ENCODE results near the gene OASL. TPM values are rescaled to one million over a fixed set of nuclear protein-coding genes. Genes with fewer than 3 reads are reported as not detected.
A peak's percentile ranks its signal among the peaks of the same experiment; 100 is the strongest.

Gene OASL
- total RNA-seq, 2 experiments from 2014 or later = 29.2 to 33.5 TPM

GRCh38 chr12:120982659-120983058 lies 56.4 kb downstream of the OASL start:
- Mint-ChIP-seq H3K36me3 (ENCODE audit: low read depth) (no peaks in the 10 kb centered on the region), H3K4me1 (ENCODE audit: low read depth) (no peaks in the 10 kb centered on the region), H3K4me3 (no peak overlapping the region), H3K9me3 (ENCODE audit: insufficient read depth) (no peaks in the 10 kb centered on the region), H3K27ac (no peak overlapping the region), H3K27me3 (ENCODE audit: low read depth) (no peaks in the 10 kb centered on the region)
- ATAC-seq (no peak), DNase-seq (no peak)
- ChIA-PET CTCF (interaction anchor here (1.3 kb wide), 1 partner anchor 11 kb away, joined by 4 read pairs; no protein-coding TSS in a partner anchor), POLR2A (interaction anchor here (0.5 to 1.2 kb wide), 2 partner anchors 11 to 378 kb away, joined by 3 to 7 read pairs; no protein-coding TSS in a partner anchor)

- DNase-seq (no peak), ATAC-seq (no peak)
- POLR2A ChIA-PET = no interaction called here
- Mint-ChIP-seq H3K9me3 (ENCODE audit: insufficient read depth) (no peaks in the 10 kb centered on the region), H3K36me3 (ENCODE audit: low read depth) (no peaks in the 10 kb centered on the region), H3K27ac (no peak overlapping the region), H3K27me3 (ENCODE audit: low read depth) (no peaks in the 10 kb centered on the region), H3K4me1 (ENCODE audit: low read depth) (no peaks in the 10 kb centered on the region), H3K4me3 (no peak overlapping the region)
- CTCF ChIA-PET = interaction anchor here (1.4 to 2.6 kb wide), 3 partner anchors 10 to 332 kb away, joined by 4 to 14 read pairs (median 4); no protein-coding TSS in a partner anchor
These were observed 57.6 kb downstream of the OASL start for GRCh38 chr12:120981407-120981941.

- Mint-ChIP-seq H3K4me3 (no peak overlapping the region), H3K27me3 (ENCODE audit: low read depth) (no peaks in the 10 kb centered on the region), H3K27ac (no peak overlapping the region), H3K4me1 (ENCODE audit: low read depth) (no peaks in the 10 kb centered on the region), H3K9me3 (ENCODE audit: insufficient read depth) (no peaks in the 10 kb centered on the region), H3K36me3 (ENCODE audit: low read depth) (no peaks in the 10 kb centered on the region)
- ChIA-PET POLR2A (no interaction called here), CTCF (interaction anchor here (1.4 to 2.6 kb wide), 3 partner anchors 9 to 332 kb away, joined by 4 to 14 read pairs (median 4); no protein-coding TSS in a partner anchor)
- ATAC-seq (no peak), DNase-seq (no peak)
These were observed 58.2 kb downstream of the OASL start for GRCh38 chr12:120980800-120981368.

GRCh38 chr12:120979862-120980696 lies 59.0 kb downstream of the OASL start:
- Mint-ChIP-seq H3K27me3 (ENCODE audit: low read depth) (no peaks in the 10 kb centered on the region), H3K4me3 (no peak overlapping the region), H3K27ac (no peak overlapping the region), H3K36me3 (ENCODE audit: low read depth) (no peaks in the 10 kb centered on the region), H3K9me3 (ENCODE audit: insufficient read depth) (no peaks in the 10 kb centered on the region), H3K4me1 (ENCODE audit: low read depth) (no peaks in the 10 kb centered on the region)
- ATAC-seq = no peak
- DNase-seq = no peak
- CTCF ChIA-PET = interaction anchor here (0.8 to 2.6 kb wide), 3 partner anchors 8 to 332 kb away, joined by 4 to 14 read pairs (median 4); no protein-coding TSS in a partner anchor
- POLR2A ChIA-PET = interaction anchor here (0.6 kb wide), 1 partner anchor 230 kb away, joined by 3 read pairs; no protein-coding TSS in a partner anchor

- H3K27me3 Mint-ChIP-seq (ENCODE audit: low read depth) = no peaks in the 10 kb centered on the region
- no peaks in the 10 kb centered on the region for H3K9me3 Mint-ChIP-seq (ENCODE audit: insufficient read depth)
- ChIA-PET CTCF (interaction anchor here (0.8 to 2.6 kb wide), 2 partner anchors 8 to 331 kb away, joined by 4 to 14 read pairs; no protein-coding TSS in a partner anchor), POLR2A (interaction anchor here (0.6 kb wide), 1 partner anchor 230 kb away, joined by 3 read pairs; no protein-coding TSS in a partner anchor)
- no peak overlapping the region for H3K4me3 Mint-ChIP-seq
- no peak overlapping the region for H3K27ac Mint-ChIP-seq
- no peak for DNase-seq
- no peak for ATAC-seq
- no peaks in the 10 kb centered on the region for H3K36me3 Mint-ChIP-seq (ENCODE audit: low read depth)
- H3K4me1 Mint-ChIP-seq (ENCODE audit: low read depth) = no peaks in the 10 kb centered on the region
These were observed 59.7 kb downstream of the OASL start for GRCh38 chr12:120979220-120979861.

- CTCF ChIA-PET = no interaction called here
- Mint-ChIP-seq H3K4me3 (no peak within 1 kb of the TSS), H3K27me3 (ENCODE audit: low read depth) (no peaks in the 10 kb centered on the region)
These were observed 60.5 kb downstream of the OASL start, which contains the start of gene HNF1A for GRCh38 chr12:120978296-120979219. HNF1A (plus strand) TSS chr12:120978543; CDS start chr12:120978769, 226 bp downstream.

GRCh38 chr12:120977531-120978295 lies 61.3 kb downstream of the OASL start:
- H3K36me3 Mint-ChIP-seq (ENCODE audit: low read depth) = no peaks in the 10 kb centered on the region
- H3K4me1 Mint-ChIP-seq (ENCODE audit: low read depth) = no peaks in the 10 kb centered on the region
- H3K27me3 Mint-ChIP-seq (ENCODE audit: low read depth) = peaks cover 2% of the 10 kb centered on the region
- CTCF ChIA-PET = no interaction called here
- no peak for DNase-seq
- no peak overlapping the region for H3K4me3 Mint-ChIP-seq
- no peaks in the 10 kb centered on the region for H3K9me3 Mint-ChIP-seq (ENCODE audit: insufficient read depth)
- POLR2A ChIA-PET = no interaction called here
- no peak overlapping the region for H3K27ac Mint-ChIP-seq
- ATAC-seq = no peak

More at GRCh38 chr12:120978296-120979219, 60.5 kb downstream of the OASL start, which contains the start of gene HNF1A:
- Mint-ChIP-seq H3K27ac (no peak within 1 kb of the TSS), H3K9me3 (ENCODE audit: insufficient read depth) (no peaks in the 10 kb centered on the region), H3K4me1 (ENCODE audit: low read depth) (no peaks in the 10 kb centered on the region), H3K36me3 (ENCODE audit: low read depth) (no peaks in the 10 kb centered on the region)
- POLR2A ChIA-PET = no interaction called here
- DNase-seq (no peak), ATAC-seq (no peak)

GRCh38 chr12:120972870-120973543 lies 66.0 kb downstream of the OASL start:
- no peaks in the 10 kb centered on the region for H3K36me3 Mint-ChIP-seq (ENCODE audit: low read depth)
- ATAC-seq (no peak), DNase-seq (no peak)
- H3K27ac Mint-ChIP-seq = no peak overlapping the region
- H3K4me3 Mint-ChIP-seq = no peak overlapping the region
- CTCF ChIA-PET = interaction anchor here (1.1 to 4.1 kb wide), 16 partner anchors 11 to 390 kb away, joined by 3 to 52 read pairs (median 10); partner anchors contain the start of gene POP5
- no peaks in the 10 kb centered on the region for H3K9me3 Mint-ChIP-seq (ENCODE audit: insufficient read depth)
- POLR2A ChIA-PET = interaction anchor here (0.6 kb wide), 1 partner anchor 625 kb away, joined by 4 read pairs; no protein-coding TSS in a partner anchor
- peaks cover 9% of the 10 kb centered on the region for H3K4me1 Mint-ChIP-seq (ENCODE audit: low read depth)
- peaks cover 2% of the 10 kb centered on the region for H3K27me3 Mint-ChIP-seq (ENCODE audit: low read depth)

- Mint-ChIP-seq H3K4me1 (ENCODE audit: low read depth) (peaks cover 9% of the 10 kb centered on the region), H3K27ac (no peak overlapping the region), H3K9me3 (ENCODE audit: insufficient read depth) (no peaks in the 10 kb centered on the region), H3K27me3 (ENCODE audit: low read depth) (peaks cover 2% of the 10 kb centered on the region), H3K4me3 (no peak overlapping the region), H3K36me3 (ENCODE audit: low read depth) (no peaks in the 10 kb centered on the region)
- CTCF ChIA-PET = interaction anchor here (0.6 to 4.1 kb wide), 65 partner anchors 9 to 502 kb away, joined by 3 to 52 read pairs (median 5); partner anchors contain the start of genes CABP1, MLEC, OASL and P2RX7
- POLR2A ChIA-PET = interaction anchor here (0.7 to 1.1 kb wide), 8 partner anchors 11 to 391 kb away, joined by 3 to 5 read pairs (median 3); partner anchors contain the start of gene POP5
- ATAC-seq (peak; percentile 90), DNase-seq (peak; percentile 56)
These were observed 67.5 kb downstream of the OASL start for GRCh38 chr12:120971299-120972180.

All from activated CD8-positive, alpha-beta T cell treated with anti-CD3 and anti-CD28 coated beads, Interleukin-2, amount 10 ng/mL, durations not matched to agents 7 days and 5 days (primary cell).